ENCODE results near the gene ZFTA. TPM values are rescaled to one million over a fixed set of nuclear protein-coding genes. Genes with fewer than 3 reads are reported as not detected.
A peak's percentile ranks its signal among the peaks of the same experiment; 100 is the strongest.

Gene ZFTA
- total and polyA plus RNA-seq, 2 experiments from 2014 or later: 8.3 to 36.6 TPM

DNA sequence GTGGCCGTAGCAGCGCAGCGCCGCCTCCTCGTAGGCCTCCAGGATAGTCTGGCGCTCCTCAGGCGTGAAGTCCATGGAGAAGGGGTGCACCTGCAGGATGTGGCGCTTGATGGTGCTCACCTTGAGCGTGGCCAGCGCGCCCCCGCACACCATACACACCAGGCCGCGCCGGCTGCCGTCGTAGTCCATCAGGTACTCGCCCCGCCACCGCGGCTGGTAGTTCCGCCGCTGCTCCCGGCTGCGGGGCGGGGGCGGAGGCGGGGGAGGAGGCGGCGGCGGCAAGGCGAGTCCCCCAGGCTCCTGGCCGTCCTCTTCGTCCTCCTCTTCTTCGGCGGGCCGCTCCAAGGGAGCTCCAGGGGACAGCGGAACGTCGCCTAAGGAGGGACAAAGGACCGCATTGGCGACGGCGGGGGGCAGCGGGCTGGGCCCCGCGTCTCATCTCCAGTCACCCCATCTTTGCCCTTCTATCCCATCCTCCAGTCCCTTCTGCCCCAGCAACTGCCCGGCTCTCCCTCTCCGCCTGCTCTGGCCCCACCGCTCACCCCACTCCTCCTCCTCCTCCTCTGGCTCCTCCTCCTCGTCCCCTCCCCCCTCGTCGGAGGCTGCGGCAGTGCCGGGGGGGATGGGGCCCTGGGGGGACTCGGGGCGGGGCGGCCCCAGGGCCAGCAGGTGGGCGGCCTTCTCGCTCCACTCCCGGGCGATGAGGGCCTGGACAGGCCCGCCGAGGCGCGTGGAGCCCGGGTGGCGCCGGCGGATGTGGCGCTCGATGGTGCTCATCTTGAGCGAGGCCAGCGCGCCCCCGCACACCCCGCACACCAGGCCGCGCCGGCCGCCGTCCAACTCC is 4.9 kb downstream of the ZFTA start:
- Histone ChIP-seq H3K36me3 (ENCODE audit: insufficient read depth) (no peaks in the 10 kb centered on the region), H3K4me1 (ENCODE audit: insufficient read depth) (peaks cover 56% of the 10 kb centered on the region), H3K79me2 (replicated peaks; ENCODE audit: insufficient read depth) (peaks cover 64% of the 10 kb centered on the region), H3K4me2 (peak overlapping the region; percentile 98), H3K4me3 (peak overlapping the region; percentile 99), H2AFZ (no peak overlapping the region), H3K27ac (ENCODE audit: low read depth) (peak overlapping the region; percentile 95), H3F3A (replicated peaks; ENCODE audit: low read depth) (peaks cover 22% of the 10 kb centered on the region), H4K20me1 (replicated peaks; ENCODE audit: insufficient read depth) (peaks cover 32% of the 10 kb centered on the region), H3K9me2 (ENCODE audit: insufficient read depth) (no peaks in the 10 kb centered on the region), H3K27me3 (ENCODE audit: insufficient read depth) (no peaks in the 10 kb centered on the region)
- H3K27me3 Mint-ChIP-seq (ENCODE audit: insufficient read depth, low read depth, poor library complexity): peaks cover 38% of the 10 kb centered on the region
- H3K4me1 Mint-ChIP-seq: peaks cover 51% of the 10 kb centered on the region
- peak overlapping the region; percentile 88 for H3K4me3 Mint-ChIP-seq
- peaks cover 6% of the 10 kb centered on the region; the same call in 2 of the 3 replicates for H3K9me3 Mint-ChIP-seq
- H3K36me3 Mint-ChIP-seq (ENCODE audit: low read depth): peaks cover 35% of the 10 kb centered on the region
- DNase-seq (ENCODE audit: low spot score) (peak; percentile 91), ATAC-seq (peak; percentile 17)
- TF ChIP-seq, protein P1, sequence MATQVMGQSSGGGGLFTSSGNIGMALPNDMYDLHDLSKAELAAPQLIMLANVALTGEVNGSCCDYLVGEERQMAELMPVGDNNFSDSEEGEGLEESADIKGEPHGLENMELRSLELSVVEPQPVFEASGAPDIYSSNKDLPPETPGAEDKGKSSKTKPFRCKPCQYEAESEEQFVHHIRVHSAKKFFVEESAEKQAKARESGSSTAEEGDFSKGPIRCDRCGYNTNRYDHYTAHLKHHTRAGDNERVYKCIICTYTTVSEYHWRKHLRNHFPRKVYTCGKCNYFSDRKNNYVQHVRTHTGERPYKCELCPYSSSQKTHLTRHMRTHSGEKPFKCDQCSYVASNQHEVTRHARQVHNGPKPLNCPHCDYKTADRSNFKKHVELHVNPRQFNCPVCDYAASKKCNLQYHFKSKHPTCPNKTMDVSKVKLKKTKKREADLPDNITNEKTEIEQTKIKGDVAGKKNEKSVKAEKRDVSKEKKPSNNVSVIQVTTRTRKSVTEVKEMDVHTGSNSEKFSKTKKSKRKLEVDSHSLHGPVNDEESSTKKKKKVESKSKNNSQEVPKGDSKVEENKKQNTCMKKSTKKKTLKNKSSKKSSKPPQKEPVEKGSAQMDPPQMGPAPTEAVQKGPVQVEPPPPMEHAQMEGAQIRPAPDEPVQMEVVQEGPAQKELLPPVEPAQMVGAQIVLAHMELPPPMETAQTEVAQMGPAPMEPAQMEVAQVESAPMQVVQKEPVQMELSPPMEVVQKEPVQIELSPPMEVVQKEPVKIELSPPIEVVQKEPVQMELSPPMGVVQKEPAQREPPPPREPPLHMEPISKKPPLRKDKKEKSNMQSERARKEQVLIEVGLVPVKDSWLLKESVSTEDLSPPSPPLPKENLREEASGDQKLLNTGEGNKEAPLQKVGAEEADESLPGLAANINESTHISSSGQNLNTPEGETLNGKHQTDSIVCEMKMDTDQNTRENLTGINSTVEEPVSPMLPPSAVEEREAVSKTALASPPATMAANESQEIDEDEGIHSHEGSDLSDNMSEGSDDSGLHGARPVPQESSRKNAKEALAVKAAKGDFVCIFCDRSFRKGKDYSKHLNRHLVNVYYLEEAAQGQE (IDR thresholded peaks at IDR 0.05; ENCODE audit: unreplicated experiment): no peak
- peak; percentile 91 for TF ChIP-seq POLR2AphosphoS5 (IDR thresholded peaks at IDR 0.05; ENCODE audit: low read depth)
- peak overlapping the region; percentile 92 for H3K27ac Mint-ChIP-seq

DNA sequence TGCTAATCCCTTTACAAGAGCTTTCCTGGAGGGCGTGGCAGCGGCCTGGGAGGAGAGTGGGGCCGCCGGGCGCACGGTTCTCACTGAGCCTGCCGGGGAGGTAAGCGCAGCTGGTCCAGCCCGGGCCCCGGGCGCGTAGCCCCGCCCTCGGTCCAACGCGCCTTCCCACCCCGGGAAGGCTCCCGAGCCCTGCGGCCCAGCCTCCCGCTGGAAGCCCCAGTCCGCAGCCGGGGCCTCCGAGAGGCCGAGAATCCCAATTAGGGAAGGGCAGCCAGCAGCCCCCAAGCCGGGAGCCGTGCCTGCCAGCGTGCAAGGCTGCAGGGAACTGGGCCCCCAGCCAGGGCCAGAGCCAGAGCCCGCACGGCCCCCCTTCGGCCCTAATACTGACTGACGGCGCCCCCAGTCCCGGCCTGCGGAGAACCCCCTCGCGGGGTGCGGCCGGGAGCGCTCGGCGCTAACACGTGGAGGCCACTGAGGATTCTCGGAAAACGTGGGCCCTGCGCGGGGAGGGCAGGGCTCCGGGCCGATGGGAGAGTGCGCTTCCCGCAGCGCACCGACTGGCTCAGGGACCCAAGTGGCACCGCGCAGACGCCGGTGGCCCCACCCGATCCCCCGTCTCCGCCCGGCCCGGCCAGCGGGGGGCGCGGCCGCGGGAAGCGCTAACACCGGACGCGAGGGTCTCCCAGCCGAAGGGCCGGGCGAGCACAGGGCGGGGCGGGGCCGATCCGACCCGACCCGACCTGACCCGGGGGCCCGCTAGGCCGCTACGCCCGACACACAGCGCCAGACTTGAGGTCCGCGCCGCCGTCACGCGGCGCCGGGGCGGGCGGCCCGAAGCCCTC is 5.7 kb downstream of the ZFTA start:
- Mint-ChIP-seq H3K27ac (peak overlapping the region; percentile 93), H3K4me1 (peaks cover 51% of the 10 kb centered on the region), H3K4me3 (peak overlapping the region; percentile 97), H3K9me3 (peaks cover 6% of the 10 kb centered on the region; the same call in 2 of the 3 replicates), H3K36me3 (ENCODE audit: low read depth) (peaks cover 44% of the 10 kb centered on the region), H3K27me3 (ENCODE audit: insufficient read depth, low read depth, poor library complexity) (peaks cover 38% of the 10 kb centered on the region)
- Histone ChIP-seq H3K79me2 (replicated peaks; ENCODE audit: insufficient read depth) (peaks cover 62% of the 10 kb centered on the region), H4K20me1 (replicated peaks; ENCODE audit: insufficient read depth) (peaks cover 33% of the 10 kb centered on the region), H3K36me3 (ENCODE audit: insufficient read depth) (no peaks in the 10 kb centered on the region), H3K9me2 (ENCODE audit: insufficient read depth) (no peaks in the 10 kb centered on the region), H3K27ac (ENCODE audit: low read depth) (peak overlapping the region; percentile 95), H3K4me2 (peak overlapping the region; percentile 98), H3F3A (replicated peaks; ENCODE audit: low read depth) (peaks cover 24% of the 10 kb centered on the region), H3K27me3 (ENCODE audit: insufficient read depth) (no peaks in the 10 kb centered on the region), H3K4me3 (peak overlapping the region; percentile 99), H3K4me1 (ENCODE audit: insufficient read depth) (peaks cover 58% of the 10 kb centered on the region), H2AFZ (no peak overlapping the region)
- peak; percentile 17 for ATAC-seq
- DNase-seq (ENCODE audit: low spot score): peak; percentile 71
- TF ChIP-seq JUNB (IDR thresholded peaks at IDR 0.05; ENCODE audit: unreplicated experiment) (no peak), CREB1 (CRISPR knock-in tag; IDR thresholded peaks at IDR 0.05; ENCODE audit: low read depth) (no peak)
- TF ChIP-seq, protein P2, sequence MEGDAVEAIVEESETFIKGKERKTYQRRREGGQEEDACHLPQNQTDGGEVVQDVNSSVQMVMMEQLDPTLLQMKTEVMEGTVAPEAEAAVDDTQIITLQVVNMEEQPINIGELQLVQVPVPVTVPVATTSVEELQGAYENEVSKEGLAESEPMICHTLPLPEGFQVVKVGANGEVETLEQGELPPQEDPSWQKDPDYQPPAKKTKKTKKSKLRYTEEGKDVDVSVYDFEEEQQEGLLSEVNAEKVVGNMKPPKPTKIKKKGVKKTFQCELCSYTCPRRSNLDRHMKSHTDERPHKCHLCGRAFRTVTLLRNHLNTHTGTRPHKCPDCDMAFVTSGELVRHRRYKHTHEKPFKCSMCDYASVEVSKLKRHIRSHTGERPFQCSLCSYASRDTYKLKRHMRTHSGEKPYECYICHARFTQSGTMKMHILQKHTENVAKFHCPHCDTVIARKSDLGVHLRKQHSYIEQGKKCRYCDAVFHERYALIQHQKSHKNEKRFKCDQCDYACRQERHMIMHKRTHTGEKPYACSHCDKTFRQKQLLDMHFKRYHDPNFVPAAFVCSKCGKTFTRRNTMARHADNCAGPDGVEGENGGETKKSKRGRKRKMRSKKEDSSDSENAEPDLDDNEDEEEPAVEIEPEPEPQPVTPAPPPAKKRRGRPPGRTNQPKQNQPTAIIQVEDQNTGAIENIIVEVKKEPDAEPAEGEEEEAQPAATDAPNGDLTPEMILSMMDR (conservative IDR thresholded peaks at IDR 0.05; ENCODE audit: low read depth in 2 of 2): peak; percentile 9 to 34; a peak in 2 of 4 replicates

All from GM23338 (cell line).